HG03520 (cell line): ENCODE data around the gene ARL6IP4.
A peak's percentile ranks its signal among the peaks of the same experiment; 100 is the strongest.

ENCODE experiments used
- ATAC-seq: cut with Tn5 transposase; IDR thresholded peaks from one replicate; pipeline ENCODE4 v1.9.1; 2021; ENCODE audit warnings: mild to moderate bottlenecking, moderate library complexity; ENCODE audit not compliant: unreplicated experiment

The ARL6IP4 gene

GRCh38 chr12:122977655-122978392, 2.7 kb upstream of the ARL6IP4 start:
- no peak for ATAC-seq

GRCh38 chr12:122978507-122978955, 1.9 kb upstream of the ARL6IP4 start:
- ATAC-seq: no peak

- no peak for ATAC-seq
Observed at GRCh38 chr12:122979001-122979907, 1.2 kb upstream of the ARL6IP4 start.

GRCh38 chr12:122979908-122980182, 636 bp upstream of the ARL6IP4 start:
- ATAC-seq: no peak

GRCh38 chr12:122981036-122981471, 573 bp downstream of the ARL6IP4 start:
- ATAC-seq: peak; percentile 13

GRCh38 chr12:122981587-122982476, 1.4 kb downstream of the ARL6IP4 start:
- ATAC-seq: no peak

- no peak for ATAC-seq
Observed at GRCh38 chr12:122982477-122982815, 2.0 kb downstream of the ARL6IP4 start.

- no peak for ATAC-seq
Observed at GRCh38 chr12:122982963-122983788, 2.7 kb downstream of the ARL6IP4 start.

GRCh38 chr12:122983789-122984515, 3.5 kb downstream of the ARL6IP4 start:
- ATAC-seq: no peak

GRCh38 chr12:122984612-122985337, 4.3 kb downstream of the ARL6IP4 start:
- ATAC-seq: no peak

GRCh38 chr12:122985338-122986257, 5.1 kb downstream of the ARL6IP4 start:
- no peak for ATAC-seq

GRCh38 chr12:122986258-122986871, 5.9 kb downstream of the ARL6IP4 start:
- no peak for ATAC-seq

GRCh38 chr12:122987086-122987951, 6.8 kb downstream of the ARL6IP4 start:
- ATAC-seq: no peak

GRCh38 chr12:122988036-122988435, 7.6 kb downstream of the ARL6IP4 start:
- ATAC-seq: no peak

GRCh38 chr12:122988612-122989212, 8.2 kb downstream of the ARL6IP4 start:
- no peak for ATAC-seq

GRCh38 chr12:122989225-122989839, 8.9 kb downstream of the ARL6IP4 start:
- ATAC-seq: no peak
